ENCODE measurements around the gene TTC22.
A peak's percentile ranks its signal among the peaks of the same experiment; 100 is the strongest.
"Not testable (repeated sequence)": the region's sequence is repeated elsewhere in the genome, so short reads cannot be mapped to it uniquely, and the experiment has no call there.

Gene TTC22

DNA sequence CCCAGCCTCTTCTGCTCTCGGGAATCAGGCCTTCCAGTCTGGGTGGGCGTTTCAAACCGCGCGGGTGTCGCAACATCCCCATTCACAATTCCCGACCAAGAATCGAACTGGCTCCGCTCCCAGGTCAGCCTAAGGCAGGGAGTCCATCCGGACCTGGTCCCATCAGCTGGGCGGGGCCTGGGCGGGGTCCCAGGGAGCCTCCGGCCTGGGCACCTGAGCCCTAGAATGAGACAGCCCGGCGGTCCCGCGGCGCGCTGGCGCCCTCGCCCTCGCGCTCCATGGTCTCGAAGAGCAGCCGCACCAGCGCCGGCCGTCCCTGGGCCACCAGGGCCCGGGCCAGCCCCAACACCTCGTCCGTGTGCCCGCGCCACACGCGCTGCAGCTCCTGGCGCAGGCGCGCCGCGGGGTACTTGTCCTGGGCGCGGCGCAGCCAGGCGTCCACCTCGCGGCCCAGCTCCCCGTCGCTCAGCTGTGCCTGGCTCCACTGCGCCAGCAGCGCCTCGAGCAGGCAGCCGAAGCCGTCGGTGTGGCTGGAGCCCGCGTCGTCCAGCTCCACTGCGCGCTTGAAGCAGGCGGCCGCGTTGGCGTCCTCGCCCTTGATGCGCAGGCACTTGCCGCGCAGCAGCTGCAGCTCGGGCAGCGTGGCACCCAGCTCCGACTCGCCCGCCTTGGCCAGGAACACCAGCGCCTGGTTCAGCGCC is 19.9 kb downstream of the TTC22 start:
- DNase-seq = no peak

DNA sequence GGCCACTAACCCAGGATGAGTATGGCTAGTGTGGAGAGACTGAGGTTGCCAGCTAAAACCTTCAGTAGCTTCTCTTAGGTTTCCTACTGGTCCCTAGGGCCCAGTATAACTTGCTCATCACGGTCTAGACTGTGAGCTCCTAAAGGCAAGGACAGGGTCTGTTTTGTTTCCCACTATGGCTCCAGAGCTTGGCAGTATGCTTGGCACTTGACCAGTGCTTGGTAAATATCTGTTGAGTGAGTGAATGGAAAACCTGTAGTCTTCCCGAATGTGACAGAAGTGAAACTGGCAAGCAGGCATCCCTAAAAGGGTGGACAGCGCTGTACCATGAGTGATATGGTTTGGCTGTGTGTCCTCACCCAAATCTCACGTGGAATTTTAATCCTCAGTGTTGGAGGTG is 23.7 kb downstream of the TTC22 start:
- DNase-seq = no peak

DNA sequence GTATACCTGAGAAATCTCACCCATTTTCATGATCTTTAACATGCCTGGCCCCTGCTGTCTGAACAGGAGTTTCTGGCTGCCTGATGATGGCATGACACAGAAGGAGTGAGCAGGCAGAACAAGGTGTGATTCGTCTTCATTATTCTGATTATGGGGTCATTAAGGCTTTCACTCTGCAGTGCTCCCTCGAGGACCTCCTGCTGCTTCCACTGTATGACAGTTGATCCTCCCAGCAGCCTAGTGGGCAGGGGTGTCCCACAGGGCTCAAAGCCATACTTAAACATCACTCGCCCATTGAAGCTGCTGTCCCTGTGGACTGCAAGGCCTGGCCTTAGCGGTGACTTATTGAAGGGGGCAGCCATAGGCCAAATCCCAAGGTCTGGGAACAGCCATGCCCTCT is 24.1 kb downstream of the TTC22 start:
- no peak for DNase-seq

DNA sequence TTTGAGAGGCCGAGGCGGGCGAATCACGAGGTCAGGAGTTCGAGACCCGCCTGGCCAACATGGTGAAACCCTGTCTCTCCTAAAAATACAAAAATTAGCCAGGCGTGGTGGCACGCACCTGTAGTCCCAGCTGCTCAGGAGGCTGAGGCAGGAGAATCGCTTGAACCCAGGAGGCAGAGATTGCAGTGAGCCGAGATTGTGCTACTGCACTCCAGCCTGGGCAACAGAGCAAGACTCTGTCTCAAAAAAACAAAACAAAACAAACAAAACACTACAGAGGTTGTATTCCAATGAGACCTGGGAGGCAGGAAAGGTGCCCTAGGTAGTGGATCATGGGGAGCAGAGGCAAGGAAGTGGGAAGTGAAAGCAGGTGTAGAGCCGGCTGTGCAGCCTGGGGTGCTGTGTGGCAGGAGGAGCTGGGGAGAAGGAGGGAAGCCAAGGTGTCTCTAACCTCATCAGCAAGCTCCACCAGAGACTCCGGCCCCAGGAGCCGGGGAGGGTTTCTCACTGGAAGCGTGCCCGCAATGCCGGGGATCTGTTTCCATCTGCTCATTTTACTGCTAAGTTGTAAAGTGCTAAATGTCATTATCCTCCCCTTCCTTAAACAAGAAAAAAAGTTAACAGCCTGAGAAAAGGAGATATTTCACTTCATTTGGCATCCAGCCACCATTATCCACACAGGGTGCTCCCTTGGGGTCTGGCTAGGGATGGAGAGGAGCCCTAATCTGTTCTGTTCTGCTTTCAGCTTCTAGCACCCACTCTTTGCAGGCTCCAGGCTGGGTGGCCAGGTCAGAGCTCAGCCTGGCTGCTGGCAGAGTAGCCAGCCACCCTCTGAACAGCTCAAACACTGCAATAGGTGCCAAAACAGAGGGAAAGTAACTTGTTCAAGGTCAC is 25.0 kb downstream of the TTC22 start:
- not testable (repeated sequence) for DNase-seq

DNA sequence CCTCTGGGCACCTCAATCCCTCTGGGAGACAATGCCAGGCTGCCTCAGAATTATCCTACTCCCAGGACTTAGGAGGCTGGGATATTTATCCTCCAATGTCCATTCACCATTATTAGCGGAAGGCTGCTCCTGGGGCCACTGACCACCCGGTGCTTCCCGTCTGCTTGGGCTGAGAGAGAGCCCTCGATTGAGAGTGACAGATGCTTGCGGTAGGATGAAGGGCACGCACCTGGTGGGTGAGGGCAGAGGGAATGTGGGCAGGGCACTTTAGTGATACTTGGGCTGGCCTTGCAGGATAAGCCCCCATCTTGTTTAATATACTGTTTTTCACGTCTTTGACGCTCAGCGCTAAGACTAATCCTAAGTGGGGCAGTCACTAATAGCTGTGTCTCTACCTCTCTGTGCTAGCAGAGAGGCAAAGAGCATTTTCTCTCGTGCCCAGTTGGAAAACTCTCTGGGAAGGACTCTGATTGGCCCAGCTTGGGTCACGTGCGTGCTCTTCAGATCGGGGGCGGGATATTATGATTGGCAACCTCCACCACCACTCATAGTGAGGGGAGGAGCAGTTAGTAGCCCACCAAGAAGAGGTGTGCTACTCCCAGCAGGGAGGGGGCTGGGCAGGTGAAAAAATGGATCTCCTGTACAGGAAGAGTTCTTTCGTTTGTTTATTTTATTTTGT is 26.2 kb downstream of the TTC22 start:
- no peak for DNase-seq

DNA sequence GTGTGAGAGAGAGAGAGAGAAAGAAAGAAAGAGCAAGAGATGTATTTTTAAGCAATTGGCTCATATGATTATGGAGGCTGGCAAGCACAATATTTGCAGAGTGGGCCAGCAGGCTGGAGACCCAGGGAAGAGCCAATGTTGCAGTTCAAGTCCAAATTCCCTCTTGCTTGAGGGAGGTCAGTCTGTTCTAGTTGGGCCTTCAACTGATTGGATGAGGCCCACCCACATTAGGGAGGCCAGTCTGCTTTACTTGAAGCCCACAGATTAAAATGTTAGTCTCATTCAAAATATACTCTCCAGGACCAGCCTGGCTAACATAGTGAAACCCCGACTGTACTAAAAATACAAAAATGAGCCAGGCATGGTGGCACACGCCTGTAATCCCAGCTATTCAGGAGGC is 28.2 kb downstream of the TTC22 start:
- DNase-seq = no peak

DNA sequence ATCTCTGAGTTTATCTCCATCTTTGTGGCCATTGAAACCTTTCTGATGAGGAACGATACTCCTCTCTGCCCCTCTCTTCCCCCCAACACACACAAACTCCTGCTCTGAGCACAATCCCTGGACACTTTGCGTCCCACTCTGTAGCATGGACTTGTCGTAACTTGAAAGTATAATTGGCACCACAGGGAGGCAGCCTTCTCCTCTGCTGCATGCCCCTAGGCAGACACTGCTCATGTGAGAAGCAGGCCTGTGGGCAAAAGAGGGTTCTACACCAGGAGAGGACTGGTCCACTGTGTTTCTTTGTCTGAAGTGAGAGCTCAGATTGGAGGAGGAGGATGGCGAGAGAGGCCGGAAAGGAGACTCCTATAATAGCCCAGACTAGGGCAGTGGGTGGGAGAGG is 33.0 kb downstream of the TTC22 start:
- DNase-seq = no peak

DNA sequence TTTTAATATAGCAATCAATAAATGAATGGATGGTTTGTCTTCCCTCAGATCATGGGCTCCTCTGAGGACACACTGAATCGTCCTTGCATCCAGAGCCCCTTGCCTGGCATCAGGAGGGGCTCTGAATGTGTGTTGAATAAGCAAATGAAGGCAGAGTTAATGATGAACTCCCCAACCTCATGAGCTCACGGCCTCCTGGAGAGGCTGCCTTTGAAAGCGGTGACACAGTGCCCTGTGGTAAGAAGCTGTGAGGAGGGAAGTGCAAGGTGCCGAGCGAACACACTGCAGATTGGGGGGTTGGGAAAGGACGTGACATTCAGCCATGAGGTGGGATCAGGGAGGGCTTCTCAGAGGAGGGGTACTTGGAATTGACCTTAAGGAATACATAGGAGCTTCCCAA is 33.6 kb downstream of the TTC22 start:
- DNase-seq = no peak

DNA sequence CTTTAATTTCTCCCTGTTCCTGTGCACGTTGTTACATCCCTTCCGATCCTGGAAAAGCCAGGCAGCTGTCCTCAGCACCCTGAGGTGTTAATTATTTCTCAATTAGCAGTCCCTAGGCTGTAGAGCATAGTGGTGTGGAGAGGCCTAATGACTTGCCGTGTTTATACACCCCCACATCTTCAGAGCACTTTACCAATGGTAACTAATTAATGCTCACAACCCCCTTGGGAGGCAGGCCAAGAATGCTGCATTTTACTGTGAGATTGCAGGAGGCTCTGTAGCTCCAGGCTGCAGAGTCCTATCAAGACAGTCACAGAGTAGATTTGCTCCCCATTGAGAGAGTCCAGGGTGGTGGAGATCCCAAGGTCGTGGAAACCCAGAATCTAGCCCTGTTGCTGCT is 34.4 kb downstream of the TTC22 start:
- DNase-seq = no peak

DNA sequence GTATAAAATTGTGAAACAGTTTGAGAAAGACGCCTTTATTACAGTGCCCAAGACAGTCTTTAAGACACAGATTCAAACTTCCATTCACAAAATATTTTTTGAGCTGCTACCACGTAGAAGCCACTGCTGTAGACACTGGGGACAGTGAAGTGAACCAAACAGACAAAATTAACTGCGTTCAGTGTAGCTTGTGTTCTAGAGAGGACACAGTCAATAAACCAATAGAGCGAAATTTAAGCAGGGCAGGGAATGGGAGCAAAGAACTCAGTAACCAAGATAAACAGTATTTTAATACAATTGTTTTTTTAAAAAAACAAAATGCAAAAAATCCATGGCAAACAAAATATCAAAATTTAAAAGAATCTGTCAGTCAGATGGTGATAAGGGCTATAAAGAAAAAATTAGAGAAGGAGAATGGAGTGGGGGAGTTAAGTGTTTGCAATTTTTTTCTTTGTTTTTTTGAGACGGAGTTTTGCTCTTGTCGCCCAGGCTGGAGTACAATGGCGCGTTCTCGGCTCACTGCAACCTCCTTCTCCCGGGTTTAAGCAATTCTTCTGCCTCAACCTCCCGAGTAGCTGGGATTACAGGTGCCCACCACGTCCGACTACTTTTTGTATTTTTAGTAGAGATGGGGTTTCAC is 36.1 kb downstream of the TTC22 start:
- no peak for DNase-seq

DNA sequence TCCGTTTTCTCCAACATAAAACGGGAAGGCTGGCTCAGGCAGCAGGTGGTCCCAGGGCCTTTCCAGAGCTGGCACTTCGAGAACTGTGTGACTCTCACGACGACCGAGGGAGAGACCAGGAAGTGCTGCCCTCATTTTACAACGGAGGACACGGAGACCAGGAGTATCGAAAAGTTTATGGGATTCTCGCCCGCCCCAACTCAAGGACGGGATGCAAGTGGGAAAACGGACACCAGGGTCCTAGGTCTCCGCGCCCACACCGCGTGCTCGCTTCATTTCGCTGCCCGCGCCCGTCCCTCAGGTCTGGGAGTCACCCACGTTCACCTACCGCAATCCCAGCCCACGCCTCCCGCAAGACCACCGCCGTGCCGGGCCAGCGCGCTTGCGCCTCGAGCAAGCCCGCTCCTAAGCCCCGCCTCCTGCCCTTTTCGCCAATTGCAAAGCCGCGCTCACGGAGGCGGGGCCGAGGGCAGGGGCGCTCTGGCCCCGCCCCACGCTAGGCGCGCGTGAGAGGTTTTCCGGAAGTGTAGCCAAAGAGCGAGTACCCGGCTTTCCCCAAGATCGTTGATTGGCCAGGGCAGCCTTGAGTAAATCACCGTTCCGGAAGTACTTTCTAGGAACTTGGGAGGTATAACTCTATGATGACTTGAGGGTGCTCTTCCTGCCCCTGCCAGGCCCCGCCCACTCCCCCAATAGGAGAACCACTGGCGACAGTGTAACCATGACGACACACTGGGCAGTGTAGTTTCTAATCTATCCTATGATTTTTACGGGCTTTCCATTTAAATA is 36.8 kb downstream of the TTC22 start, which contains the start of gene PARS2:
TSS of gene PARS2 (minus strand) at position 391 of the 789 bp plus-strand sequence. CDS start 5,362 bp downstream, outside the sequence.
- DNase-seq = peak; percentile 98

DNA sequence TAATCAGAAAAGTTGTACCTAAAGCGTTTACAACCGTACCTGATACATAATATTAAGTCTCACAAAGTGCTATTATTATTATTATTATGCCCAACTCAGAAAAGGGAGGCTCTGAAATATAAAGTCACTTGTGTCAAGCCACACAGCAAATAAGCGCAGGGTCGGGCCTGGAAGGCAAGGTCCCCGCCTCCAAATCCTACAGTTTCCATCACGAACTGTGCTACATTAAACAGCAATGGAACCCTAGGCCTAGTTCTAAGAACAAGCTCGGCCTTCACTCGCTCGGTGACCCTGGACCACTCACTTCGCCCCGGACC is 37.3 kb downstream of the TTC22 start:
- no peak for DNase-seq

DNA sequence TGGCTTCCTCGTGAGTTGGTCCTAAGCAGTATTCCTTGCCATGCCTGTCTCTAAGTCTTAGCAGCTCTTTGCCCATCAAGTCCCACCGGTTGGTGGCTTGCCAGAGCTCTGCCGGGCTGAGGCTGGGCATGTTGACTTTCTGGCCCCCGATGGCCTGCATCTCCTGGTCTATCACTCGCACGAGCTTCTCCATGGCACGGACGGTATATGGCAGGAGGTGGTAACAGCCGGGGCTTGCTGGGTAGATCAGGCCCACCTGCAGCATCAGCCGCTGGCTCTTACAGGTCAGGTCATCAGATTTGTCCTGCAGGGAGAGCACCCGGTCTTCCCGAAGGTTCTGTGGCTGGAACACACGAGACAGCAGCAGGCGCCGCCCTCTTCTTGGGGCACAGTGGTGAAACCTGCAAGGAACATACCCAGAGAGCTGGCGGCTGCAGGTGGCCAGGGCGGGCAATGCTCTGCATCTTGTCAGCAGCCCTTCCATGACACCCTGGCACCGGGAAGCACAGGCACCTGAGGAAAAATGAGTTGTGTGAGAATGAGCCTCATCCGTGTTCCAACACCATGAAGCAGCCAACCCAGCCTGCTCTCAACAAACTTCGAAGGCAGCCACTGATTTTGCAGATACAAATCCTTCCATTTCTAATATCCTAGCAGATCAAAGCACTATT is 42.3 kb downstream of the TTC22 start:
- no peak for DNase-seq

DNA sequence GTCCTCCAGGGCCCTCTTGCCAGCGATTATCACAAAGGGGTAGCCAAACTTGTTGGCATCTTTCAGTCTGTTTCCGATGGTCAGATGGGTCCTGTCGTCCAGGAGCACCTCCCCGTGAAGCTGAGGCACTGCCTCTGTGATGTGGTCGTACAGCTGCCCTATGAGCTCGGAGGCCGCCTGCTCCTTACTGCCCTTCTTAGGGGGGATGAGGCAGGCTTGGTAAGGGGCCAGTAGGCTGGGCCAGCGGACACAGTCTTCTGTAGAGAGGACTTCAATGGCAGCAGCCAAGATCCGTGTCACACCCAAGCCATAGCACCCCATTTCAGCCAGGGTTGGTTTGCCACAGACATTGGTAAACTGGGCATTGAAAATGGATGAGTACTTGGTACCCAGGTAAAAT is 43.3 kb downstream of the TTC22 start:
- no peak for DNase-seq

DNA sequence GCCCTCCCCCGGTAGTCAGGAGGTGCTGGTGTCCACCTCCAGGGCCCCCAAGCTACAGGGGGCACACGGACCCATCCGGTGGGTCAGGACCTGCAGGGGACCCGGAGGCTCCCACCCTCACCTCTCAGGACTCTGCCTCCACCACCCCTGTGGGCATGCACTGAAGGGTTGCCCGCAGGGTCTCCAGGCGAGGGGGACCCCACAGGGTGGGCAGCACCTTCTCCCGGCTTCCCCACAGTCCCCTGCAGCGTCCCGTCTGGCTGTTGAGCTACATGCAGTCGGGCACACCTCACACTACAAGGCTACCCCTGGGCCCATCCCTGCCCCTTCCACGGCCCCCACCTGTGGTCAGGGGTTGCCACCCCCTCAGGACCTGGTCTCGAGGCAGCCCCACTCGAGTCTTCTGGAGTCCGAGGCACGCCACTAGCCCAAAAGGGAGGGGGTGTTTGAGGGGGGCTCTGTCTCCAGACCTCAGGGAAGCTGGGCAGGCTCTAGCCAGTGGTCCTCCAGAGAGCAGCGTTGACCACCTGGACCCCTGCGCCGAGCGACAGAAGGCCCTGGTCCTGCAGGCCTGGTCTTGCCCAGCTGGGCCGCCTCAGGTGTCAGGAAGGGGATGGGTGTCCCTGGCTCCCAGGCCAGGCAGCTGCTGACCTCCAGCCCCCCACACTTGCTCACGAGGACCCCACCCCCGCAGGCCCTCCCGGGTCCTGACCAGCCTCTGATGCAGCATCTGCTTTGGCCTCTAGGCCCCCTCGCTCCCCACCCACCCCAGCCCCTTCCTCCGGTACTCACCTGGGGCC is 46.4 kb downstream of the TTC22 start:
- DNase-seq = no peak

DNA sequence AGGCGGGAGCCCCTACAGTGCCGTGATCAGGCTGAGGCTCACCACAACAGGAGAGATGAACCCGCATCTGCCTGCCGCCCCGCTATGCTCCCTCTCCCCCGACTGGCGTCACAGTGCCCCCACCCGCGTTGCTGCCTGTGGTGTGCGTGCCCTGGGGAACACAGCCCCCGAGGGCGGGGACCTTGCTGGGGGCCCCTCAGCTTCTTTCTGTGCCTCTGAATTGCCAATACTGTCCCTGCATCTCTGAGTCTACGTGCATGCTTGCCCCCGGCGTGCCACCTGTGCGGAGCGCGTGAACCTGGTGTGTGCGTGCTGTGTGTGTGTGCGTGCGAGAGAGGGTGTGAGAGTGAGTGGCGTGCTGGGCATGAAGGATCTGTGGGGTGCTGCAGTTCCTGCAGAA is 47.1 kb downstream of the TTC22 start:
- no peak for DNase-seq

DNA sequence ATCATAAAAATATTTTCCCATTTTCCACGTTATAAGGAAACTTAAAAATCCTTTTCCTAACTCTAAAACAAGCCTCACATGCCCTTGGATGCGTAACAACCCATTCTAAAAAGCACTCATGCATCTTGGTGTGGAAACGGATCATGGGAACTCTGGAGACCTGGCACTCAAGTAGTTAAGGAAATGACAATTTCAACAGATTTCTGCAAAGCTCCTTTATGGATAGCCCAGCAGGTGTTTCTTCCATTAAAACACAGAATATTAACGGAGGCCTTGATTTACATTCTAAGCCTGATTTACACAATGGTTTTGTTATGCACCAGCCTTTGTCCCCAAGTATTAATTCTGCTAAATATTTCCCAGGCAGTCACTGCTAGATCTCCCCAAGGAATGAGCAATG is 49.7 kb downstream of the TTC22 start:
- no peak for DNase-seq

DNA sequence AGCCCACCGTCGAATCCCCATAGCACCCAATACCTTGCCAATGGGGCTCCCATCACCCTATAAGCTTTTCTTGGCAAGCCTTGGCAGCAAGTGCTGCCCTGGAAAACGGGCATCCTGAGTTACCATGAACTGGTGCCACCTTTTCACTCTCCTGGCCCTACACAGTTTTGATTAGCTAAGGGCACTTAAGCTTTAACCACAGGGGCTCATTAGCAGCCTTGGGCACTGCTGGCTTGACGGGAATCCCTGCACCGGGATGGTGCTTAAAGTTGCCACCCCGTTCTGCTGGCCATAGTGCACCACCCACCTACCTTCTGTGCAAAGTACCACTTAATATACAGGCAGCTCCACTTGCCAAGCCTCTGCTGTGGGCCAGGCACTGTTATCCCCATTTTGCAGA is 50.5 kb downstream of the TTC22 start:
- no peak for DNase-seq

DNA sequence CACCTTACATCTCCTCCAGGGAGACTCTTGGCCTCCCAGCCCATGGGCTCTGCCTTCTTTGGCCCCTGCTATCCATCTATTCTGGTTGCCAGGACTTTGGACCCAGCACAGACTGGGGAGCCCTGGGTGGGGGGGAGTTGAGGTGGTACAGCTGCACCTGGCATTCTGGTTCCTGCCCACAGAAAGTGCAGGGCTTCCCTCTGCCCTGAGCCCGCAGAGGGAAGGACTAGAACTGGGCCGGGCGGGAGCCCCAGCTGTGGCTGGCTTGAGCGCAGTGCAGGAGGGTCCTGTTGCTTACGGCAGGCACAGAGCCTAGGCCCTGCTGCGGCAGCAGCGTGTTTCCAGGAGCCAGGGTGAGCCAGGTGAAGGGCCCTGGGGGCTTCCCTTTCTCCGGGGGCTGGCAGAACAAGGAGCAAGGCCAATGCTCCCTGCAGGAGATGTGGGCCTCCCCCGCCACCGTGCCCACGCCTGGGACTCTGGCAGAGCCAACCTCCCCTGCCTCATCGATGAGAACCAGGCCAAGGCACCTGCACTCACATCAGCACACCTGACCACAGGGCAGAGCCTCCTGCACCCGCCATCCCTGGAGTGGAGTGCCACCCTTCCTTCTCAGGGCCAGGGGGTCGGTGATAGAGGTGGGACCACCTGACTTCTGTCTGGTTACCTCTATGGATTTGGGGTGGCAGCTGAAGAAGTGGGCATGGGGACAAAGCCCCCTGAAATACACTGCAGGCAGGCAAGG is 52.9 kb downstream of the TTC22 start:
- no peak for DNase-seq

DNA sequence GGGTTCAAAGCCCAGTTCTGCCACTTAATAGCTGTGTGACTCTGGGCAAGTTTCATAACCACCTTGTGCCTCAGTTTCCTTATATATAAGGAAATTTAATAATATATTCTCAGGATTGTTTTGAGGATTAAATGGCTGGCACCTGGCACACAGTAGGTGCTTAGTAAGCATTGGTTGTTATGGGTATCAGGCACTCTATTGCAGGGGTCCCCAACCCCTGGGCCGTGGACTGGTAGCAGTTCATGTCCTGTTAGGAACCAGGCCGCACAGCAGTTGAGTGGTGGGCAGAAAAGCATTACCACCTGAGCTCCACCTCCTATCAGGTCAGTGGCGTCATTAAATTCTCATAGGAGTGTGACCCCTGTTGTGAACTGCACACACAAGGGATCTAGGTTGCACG is 55.3 kb downstream of the TTC22 start:
- no peak for DNase-seq
